ENCODE data around the gene TBC1D9.

- no peak for TF ChIP-seq CTCF (IDR thresholded peaks at IDR 0.05)
- TF ChIP-seq POLR2A (IDR thresholded peaks at IDR 0.05) = no peak
Observed at GRCh38 chr4:140644470-140645185, 111.6 kb downstream of the TBC1D9 start.
